Suprapubic skin (tissue), 4 donors: Measurements from ENCODE around the gene ACAA2. TPM values are rescaled to one million over a fixed set of nuclear protein-coding genes. Genes with fewer than 3 reads are reported as not detected.

Source experiments
- DNase-seq, 2 donors: peaks; one replicate each; pipeline ENCODE4 v3.0.0-alpha.2; 2019; ENCODE audit warnings: low spot score in 2 of 2
- H3K27ac ChIP-seq: fragments of 200-600 bp; sonication (generic); one replicate; pipeline ENCODE4 v1.5.1; 2019
- H3K27me3 ChIP-seq: fragments of 200-600 bp; sonication (generic); one replicate; pipeline ENCODE4 v1.5.1; 2019
- H3K36me3 ChIP-seq: fragments of 200-600 bp; sonication (generic); one replicate; pipeline ENCODE4 v1.5.1; 2019
- H3K4me1 ChIP-seq: fragments of 200-600 bp; sonication (generic); one replicate; pipeline ENCODE4 v1.5.1; 2019
- H3K4me3 ChIP-seq: fragments of 200-600 bp; sonication (generic); one replicate; pipeline ENCODE4 v1.5.1; 2019; ENCODE audit warnings: mild to moderate bottlenecking
- H3K9me3 ChIP-seq: fragments of 200-600 bp; sonication (generic); one replicate; pipeline ENCODE4 v1.5.1; 2019
- EP300 ChIP-seq: sonication (generic); formaldehyde crosslinking; IDR thresholded peaks from one replicate; pipeline ENCODE4 v1.6.1; 2017; ENCODE audit warnings: antibody characterized with exemption
- POLR2A ChIP-seq, 2 donors: fragments of 450-650 bp; IDR thresholded peaks; one replicate each; pipeline ENCODE4 v1.6.1; 2017; ENCODE audit warnings: antibody characterized with exemption in 2 of 2, mild to moderate bottlenecking in 2 of 2, moderate library complexity in 2 of 2
- POLR2AphosphoS5 ChIP-seq, 3 donors: sonication (generic); formaldehyde crosslinking; IDR thresholded peaks; one replicate each; pipeline ENCODE4 v1.6.1; 2017; ENCODE audit warnings: antibody characterized with exemption in 3 of 3
- WGBS: methylation state at CpG from one replicate; pipeline ENCODE4 v1.1.5; 2018; 5-methylcytosine and 5-hydroxymethylcytosine counted together
- total RNA-seq, 4 donors: library from RNA; depleted of rRNA; stranded (reverse); fragments of >200 nt; gene quantifications; one replicate each; pipeline ENCODE4 v1.1.0, GENCODE V29; 2016
- TF ChIP-seq, protein P1 (sequence below), 2 donors: fragments of 200-600 bp in 1 of 2; fragments of 450-650 bp in 1 of 2; sonication (generic) in 1 of 2; IDR thresholded peaks; one replicate each; pipeline ENCODE4 v1.5.1; 2016 to 2019; ENCODE audit warnings: antibody characterized with exemption in 2 of 2, mild to moderate bottlenecking in 1 of 2, moderate library complexity in 1 of 2

Gene ACAA2
- total RNA-seq, 4 donors from 2014 or later = 22.0 to 40.6 (median 27.9) TPM

DNA sequence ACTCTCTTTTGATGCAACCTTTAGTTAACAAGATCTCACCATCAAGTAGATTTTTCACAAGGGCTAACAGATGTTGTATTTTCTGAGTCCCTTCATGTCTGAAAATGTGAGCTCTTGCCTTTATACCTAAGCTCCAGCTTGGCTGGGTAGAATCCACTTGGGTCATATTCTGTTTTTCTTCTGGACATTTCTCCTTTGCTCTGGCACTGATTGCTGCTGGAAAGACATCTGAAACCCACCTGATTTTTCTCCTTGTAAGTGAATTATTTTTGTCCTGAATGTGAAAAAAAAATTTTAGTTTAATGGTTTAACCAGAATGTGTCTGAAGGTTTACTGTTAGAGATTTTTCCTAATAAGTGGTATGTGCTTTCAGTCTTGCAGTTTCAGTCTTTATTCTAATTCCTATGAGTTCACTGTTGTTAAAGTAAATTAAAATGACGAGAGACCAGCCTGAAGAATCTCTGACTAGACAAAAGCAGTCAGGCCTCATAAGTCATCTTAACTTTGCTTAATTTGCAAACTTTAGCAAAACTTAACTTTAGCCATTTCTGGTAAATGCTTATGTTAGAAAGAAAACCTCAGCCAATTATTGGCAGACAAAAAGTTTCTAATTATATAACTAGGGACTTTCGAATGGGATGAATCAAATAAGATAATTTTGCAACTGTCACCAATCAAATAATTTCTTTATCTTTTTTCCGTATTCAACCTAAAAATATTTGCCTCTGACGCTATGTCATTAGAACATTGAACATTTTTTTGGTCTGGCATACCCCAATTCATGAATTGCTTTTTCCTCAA is 70.8 kb downstream of the ACAA2 start:
- no peak overlapping the region for H3K27ac ChIP-seq
- TF ChIP-seq EP300 (no peak), POLR2A (IDR thresholded peaks at IDR 0.05) (no peak), POLR2AphosphoS5 (IDR thresholded peaks at IDR 0.05) (no peak)
- TF ChIP-seq, protein P1, sequence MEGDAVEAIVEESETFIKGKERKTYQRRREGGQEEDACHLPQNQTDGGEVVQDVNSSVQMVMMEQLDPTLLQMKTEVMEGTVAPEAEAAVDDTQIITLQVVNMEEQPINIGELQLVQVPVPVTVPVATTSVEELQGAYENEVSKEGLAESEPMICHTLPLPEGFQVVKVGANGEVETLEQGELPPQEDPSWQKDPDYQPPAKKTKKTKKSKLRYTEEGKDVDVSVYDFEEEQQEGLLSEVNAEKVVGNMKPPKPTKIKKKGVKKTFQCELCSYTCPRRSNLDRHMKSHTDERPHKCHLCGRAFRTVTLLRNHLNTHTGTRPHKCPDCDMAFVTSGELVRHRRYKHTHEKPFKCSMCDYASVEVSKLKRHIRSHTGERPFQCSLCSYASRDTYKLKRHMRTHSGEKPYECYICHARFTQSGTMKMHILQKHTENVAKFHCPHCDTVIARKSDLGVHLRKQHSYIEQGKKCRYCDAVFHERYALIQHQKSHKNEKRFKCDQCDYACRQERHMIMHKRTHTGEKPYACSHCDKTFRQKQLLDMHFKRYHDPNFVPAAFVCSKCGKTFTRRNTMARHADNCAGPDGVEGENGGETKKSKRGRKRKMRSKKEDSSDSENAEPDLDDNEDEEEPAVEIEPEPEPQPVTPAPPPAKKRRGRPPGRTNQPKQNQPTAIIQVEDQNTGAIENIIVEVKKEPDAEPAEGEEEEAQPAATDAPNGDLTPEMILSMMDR (IDR thresholded peaks at IDR 0.05) = no peak
- H3K4me3 ChIP-seq = no peak overlapping the region
- DNase-seq = no peak
- H3K4me1 ChIP-seq = no peaks in the 10 kb centered on the region
- no peaks in the 10 kb centered on the region for H3K27me3 ChIP-seq
- no peaks in the 10 kb centered on the region for H3K36me3 ChIP-seq
- WGBS = 47% methylated on average over 4 of the region's 4 CpGs
- no peaks in the 10 kb centered on the region for H3K9me3 ChIP-seq

DNA sequence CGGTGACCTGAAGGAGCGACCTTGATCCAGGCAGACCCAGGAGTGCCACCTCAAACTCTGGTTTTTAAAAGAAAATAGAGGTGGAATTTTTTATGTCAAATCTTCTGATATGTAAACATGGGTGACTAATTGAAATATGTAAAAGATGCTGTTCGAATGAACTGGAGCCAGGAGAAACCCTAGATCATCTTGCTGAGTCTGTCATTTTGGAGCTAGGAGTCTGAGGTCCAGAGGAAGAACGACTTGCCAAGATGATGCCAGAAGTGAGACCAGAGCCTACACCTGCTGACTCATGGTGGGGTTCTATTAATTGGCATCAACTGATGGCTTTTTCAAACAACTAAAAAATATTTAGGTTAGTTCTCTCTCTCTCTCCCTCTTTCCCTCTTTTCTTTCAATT is 74.1 kb downstream of the ACAA2 start:
- 70% methylated on average over 4 of the region's 4 CpGs for WGBS
- Histone ChIP-seq H3K4me1 (no peaks in the 10 kb centered on the region), H3K36me3 (no peaks in the 10 kb centered on the region), H3K9me3 (no peaks in the 10 kb centered on the region), H3K4me3 (no peak overlapping the region), H3K27me3 (peaks cover 3% of the 10 kb centered on the region), H3K27ac (no peak overlapping the region)
- TF ChIP-seq POLR2AphosphoS5 (IDR thresholded peaks at IDR 0.05) (no peak), EP300 (no peak), POLR2A (IDR thresholded peaks at IDR 0.05) (no peak)
- TF ChIP-seq, protein P1 (IDR thresholded peaks at IDR 0.05) = no peak
- no peak for DNase-seq

DNA sequence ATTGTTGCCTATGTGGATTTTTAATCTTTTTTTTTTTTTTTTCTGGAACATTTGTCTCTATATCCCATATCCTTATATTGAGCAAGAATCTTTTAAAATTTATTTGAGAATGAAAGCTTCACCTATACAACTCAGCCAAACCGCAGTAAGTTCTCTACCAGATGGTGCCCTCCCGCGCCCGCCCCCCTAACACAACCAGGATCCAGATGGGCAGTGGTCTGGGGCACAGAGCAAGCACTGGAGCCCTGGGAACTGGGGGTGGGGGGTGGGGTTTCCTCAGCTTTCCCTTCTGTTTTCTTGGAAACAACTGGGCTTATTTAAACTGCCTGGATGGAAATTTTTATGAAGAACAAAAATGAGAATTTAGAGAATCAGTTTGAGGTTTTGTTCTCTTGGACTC is 74.6 kb downstream of the ACAA2 start:
- Histone ChIP-seq H3K36me3 (no peaks in the 10 kb centered on the region), H3K27me3 (peaks cover 3% of the 10 kb centered on the region), H3K4me1 (no peaks in the 10 kb centered on the region), H3K9me3 (no peaks in the 10 kb centered on the region), H3K4me3 (no peak overlapping the region), H3K27ac (no peak overlapping the region)
- no peak for TF ChIP-seq POLR2A (IDR thresholded peaks at IDR 0.05)
- TF ChIP-seq POLR2AphosphoS5 (IDR thresholded peaks at IDR 0.05) = no peak
- TF ChIP-seq, protein P1 (IDR thresholded peaks at IDR 0.05) = no peak
- TF ChIP-seq EP300 = no peak
- 83% methylated on average over 4 of the region's 4 CpGs for WGBS
- no peak for DNase-seq

DNA sequence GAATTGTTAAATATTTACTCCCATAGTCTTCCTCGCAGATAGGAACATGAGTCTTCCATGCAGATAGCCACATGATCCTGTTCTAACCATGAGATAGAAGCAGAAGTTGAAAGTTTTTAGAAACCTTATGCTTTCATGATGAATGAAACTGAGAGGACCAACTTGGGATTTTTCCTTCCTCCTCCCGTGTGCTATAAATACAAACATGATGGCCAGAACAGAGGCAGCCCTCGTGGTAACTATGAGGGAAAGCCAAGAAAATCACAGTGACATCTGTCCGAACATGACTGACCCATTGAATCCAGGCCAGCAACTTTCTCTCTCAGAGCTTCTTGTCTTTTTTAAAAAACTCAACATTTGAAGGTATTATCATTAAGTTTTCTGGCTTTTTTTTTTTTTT is 78.5 kb downstream of the ACAA2 start:
- no peak overlapping the region for H3K4me3 ChIP-seq
- no peaks in the 10 kb centered on the region for H3K36me3 ChIP-seq
- WGBS = 62% methylated on average over 4 of the region's 4 CpGs
- H3K27me3 ChIP-seq = peaks cover 3% of the 10 kb centered on the region
- peaks cover 4% of the 10 kb centered on the region for H3K4me1 ChIP-seq
- no peak overlapping the region for H3K27ac ChIP-seq
- no peak for TF ChIP-seq POLR2AphosphoS5 (IDR thresholded peaks at IDR 0.05)
- DNase-seq = no peak
- H3K9me3 ChIP-seq = no peaks in the 10 kb centered on the region

DNA sequence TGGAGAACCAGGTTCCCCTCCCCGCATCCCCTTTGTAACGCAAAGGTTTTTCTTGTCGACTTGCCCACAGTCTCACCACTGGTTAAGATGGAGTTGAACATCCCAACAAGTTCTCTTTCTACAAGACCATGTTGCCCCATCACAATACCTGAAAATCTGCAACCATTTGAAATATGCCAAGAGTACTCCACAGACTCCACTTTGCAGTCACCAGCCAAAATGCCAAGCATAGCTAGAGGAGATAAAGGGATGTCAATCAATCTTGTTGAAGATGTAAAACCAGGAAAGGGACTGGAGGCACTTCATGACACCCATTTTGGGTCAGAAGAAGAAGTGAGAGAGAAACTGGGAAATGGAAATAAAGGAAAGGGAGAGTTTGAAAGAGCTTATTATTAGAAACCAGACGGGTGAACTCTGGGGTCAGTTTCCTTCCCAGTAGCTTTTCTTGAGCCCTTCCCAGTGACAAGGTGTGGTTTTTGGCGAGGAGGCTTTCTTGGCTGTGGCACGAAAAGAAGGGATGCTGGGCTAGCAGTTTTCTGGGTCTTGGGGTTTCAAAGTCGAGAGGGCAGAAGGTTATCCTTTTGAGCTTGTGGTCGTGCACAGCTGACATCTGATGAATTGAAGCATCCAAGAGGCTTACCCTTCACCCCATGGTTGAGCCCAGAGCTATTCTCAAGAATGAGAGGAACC is 79.3 kb downstream of the ACAA2 start:
- Histone ChIP-seq H3K27ac (no peak overlapping the region), H3K4me1 (peaks cover 4% of the 10 kb centered on the region), H3K4me3 (no peak overlapping the region), H3K36me3 (no peaks in the 10 kb centered on the region), H3K27me3 (peaks cover 3% of the 10 kb centered on the region), H3K9me3 (no peaks in the 10 kb centered on the region)
- 72% methylated on average over 8 of the region's 8 CpGs for WGBS
- TF ChIP-seq EP300 (no peak), POLR2A (IDR thresholded peaks at IDR 0.05) (no peak), POLR2AphosphoS5 (IDR thresholded peaks at IDR 0.05) (no peak)
- TF ChIP-seq, protein P1 (IDR thresholded peaks at IDR 0.05) = no peak
- DNase-seq = no peak
